Caco-2 (cell line): Measurements from ENCODE around the gene ANO10. TPM values are rescaled to one million over a fixed set of nuclear protein-coding genes. Genes with fewer than 3 reads are reported as not detected.

Source experiments
- BruUV-seq: library from RNA; stranded (reverse); fragments of 400-500 nt; replicated peaks from 2 replicates; lab custom pipeline; 2021; lab: Mats Ljungman, UMichigan
- CTCF ChIA-PET: fragments of 300-600 bp; sonication (Branson Sonifier 250); formaldehyde crosslinking; loops from one replicate; lab custom pipeline; 2022; ENCODE audit warnings: antibody characterized with exemption; lab: Charles Lee
- POLR2A ChIA-PET: fragments of 300-600 bp; sonication (Branson Sonifier 250); formaldehyde crosslinking; loops from one replicate; lab custom pipeline; 2022; ENCODE audit warnings: antibody characterized with exemption; lab: Charles Lee
- DNase-seq, 2 experiments: peaks; one replicate each; pipeline versions ENCODE4 v3.0.0 to v3.0.0-alpha.2; 2020 to 2022
- H3K27me3 ChIP-seq: replicated peaks from 2 replicates; pipeline ENCODE4 v1.6.0; 2011; ENCODE audit warnings: low read length; ENCODE audit not compliant: control insufficient read depth, insufficient read depth
- H3K36me3 ChIP-seq: 2 replicates; pipeline ENCODE4 v1.5.1; 2011; ENCODE audit warnings: low read length; ENCODE audit not compliant: control insufficient read depth, insufficient read depth
- H3K4me1 ChIP-seq: fragments of 250-450 bp; sonication (Bioruptor Pico); 2 replicates; pipeline ENCODE4 v1.5.1; 2020; ENCODE audit warnings: mild to moderate bottlenecking
- H3K4me3 ChIP-seq: 2 replicates; pipeline ENCODE4 v1.5.1; 2011; ENCODE audit warnings: low read depth, mild to moderate bottlenecking, control low read depth, low read length
- H3K9me3 ChIP-seq: fragments of 250-450 bp; sonication (Bioruptor Pico); 2 replicates; pipeline ENCODE4 v1.5.1; 2020; ENCODE audit warnings: mild to moderate bottlenecking, moderate library complexity
- H3K27ac Mint-ChIP-seq: one replicate; pipeline ENCODE4 v1.8.0; 2022; ENCODE audit warnings: mixed read lengths; ENCODE audit not compliant: unreplicated experiment
- H3K27me3 Mint-ChIP-seq: one replicate; pipeline ENCODE4 v1.8.0; 2022; ENCODE audit warnings: mixed read lengths; ENCODE audit not compliant: insufficient read depth, unreplicated experiment
- H3K36me3 Mint-ChIP-seq: one replicate; pipeline ENCODE4 v1.8.0; 2022; ENCODE audit warnings: mild to moderate bottlenecking, mixed read lengths; ENCODE audit not compliant: insufficient read depth, unreplicated experiment
- H3K4me1 Mint-ChIP-seq: one replicate; pipeline ENCODE4 v1.8.0; 2022; ENCODE audit warnings: low read depth, mixed read lengths; ENCODE audit not compliant: unreplicated experiment
- H3K4me3 Mint-ChIP-seq: one replicate; pipeline ENCODE4 v1.8.0; 2022; ENCODE audit warnings: mild to moderate bottlenecking, moderate library complexity, mixed read lengths; ENCODE audit not compliant: unreplicated experiment
- H3K9me3 Mint-ChIP-seq: one replicate; pipeline ENCODE4 v1.8.0; 2022; ENCODE audit warnings: mixed read lengths; ENCODE audit not compliant: unreplicated experiment
- CTCF ChIP-seq, 2 experiments: fragments of 200-600 bp in 1 of 2; IDR thresholded peaks; 1 replicate in 1 of 2; 2 replicates in 1 of 2; pipeline versions ENCODE4 v1.5.1 to v1.8.0; 2011 to 2022; ENCODE audit warnings: antibody characterized with exemption in 1 of 2, control low read depth in 1 of 2, inconsistent platforms in 1 of 2, low read depth in 1 of 2, low read length in 1 of 2, mild to moderate bottlenecking in 1 of 2, moderate library complexity in 1 of 2; ENCODE audit not compliant: insufficient read depth in 1 of 2, severe bottlenecking in 1 of 2, unreplicated experiment in 1 of 2
- intact Hi-C: fragments of 100-400 bp; cut with micrococcal nuclease; formaldehyde crosslinking; loops from one replicate; pipeline ENCODE4 v1.10.0; 2022; ENCODE audit not compliant: unreplicated experiment
- total RNA-seq: library from RNA; stranded (reverse); gene quantifications from 2 replicates; pipeline ENCODE4 v1.2.3, GENCODE V29; 2022

Gene ANO10
- total RNA-seq, 1 experiment from 2014 or later = 24.1 TPM

- H3K36me3 ChIP-seq = peaks cover 2% of the 10 kb centered on the region
- H3K9me3 Mint-ChIP-seq = peaks cover 1% of the 10 kb centered on the region
- no peaks in the 10 kb centered on the region for H3K4me1 Mint-ChIP-seq
- H3K27me3 Mint-ChIP-seq = no peaks in the 10 kb centered on the region
- no peak overlapping the region for H3K4me3 Mint-ChIP-seq
- H3K36me3 Mint-ChIP-seq = peaks cover 79% of the 10 kb centered on the region
- H3K27me3 ChIP-seq = no peaks in the 10 kb centered on the region
- TF ChIP-seq CTCF (IDR thresholded peaks at IDR 0.05; ENCODE audit: insufficient read depth in 1 of 2, low read depth in 1 of 2, low read length in 1 of 2, severe bottlenecking in 1 of 2, unreplicated experiment in 1 of 2) = no peak
- H3K27ac Mint-ChIP-seq = no peak overlapping the region
- intact Hi-C loops = no loop called here
- DNase-seq = no peak
- peaks cover under 1% of the 10 kb centered on the region; the same call in 1 of the 2 replicates for H3K9me3 ChIP-seq
- BruUV-seq = no TSS peak
- ChIA-PET POLR2A (no interaction called here), CTCF (no interaction called here)
- H3K4me3 ChIP-seq = no peak overlapping the region
- no peaks in the 10 kb centered on the region for H3K4me1 ChIP-seq
These were observed 278.0 kb downstream of the ANO10 start for GRCh38 chr3:43343815-43344214.

GRCh38 chr3:43343185-43343584, 278.6 kb downstream of the ANO10 start:
- Histone ChIP-seq H3K4me3 (no peak overlapping the region), H3K36me3 (peaks cover 2% of the 10 kb centered on the region), H3K27me3 (no peaks in the 10 kb centered on the region), H3K4me1 (no peaks in the 10 kb centered on the region), H3K9me3 (peaks cover 7% of the 10 kb centered on the region; the same call in 1 of the 2 replicates)
- peaks cover 79% of the 10 kb centered on the region for H3K36me3 Mint-ChIP-seq
- DNase-seq = no peak
- TF ChIP-seq CTCF (IDR thresholded peaks at IDR 0.05; ENCODE audit: insufficient read depth in 1 of 2, low read depth in 1 of 2, low read length in 1 of 2, severe bottlenecking in 1 of 2, unreplicated experiment in 1 of 2) = no peak
- no peaks in the 10 kb centered on the region for H3K4me1 Mint-ChIP-seq
- peaks cover 8% of the 10 kb centered on the region for H3K9me3 Mint-ChIP-seq
- ChIA-PET CTCF (no interaction called here), POLR2A (no interaction called here)
- intact Hi-C loops = no loop called here
- H3K27me3 Mint-ChIP-seq = no peaks in the 10 kb centered on the region
- H3K4me3 Mint-ChIP-seq = no peak overlapping the region
- no peak overlapping the region for H3K27ac Mint-ChIP-seq
- no TSS peak for BruUV-seq

- Mint-ChIP-seq H3K27me3 (no peaks in the 10 kb centered on the region), H3K27ac (no peak overlapping the region), H3K9me3 (peaks cover 11% of the 10 kb centered on the region), H3K36me3 (peaks cover 76% of the 10 kb centered on the region), H3K4me1 (no peaks in the 10 kb centered on the region), H3K4me3 (no peak overlapping the region)
- no peak for TF ChIP-seq CTCF (IDR thresholded peaks at IDR 0.05; ENCODE audit: insufficient read depth in 1 of 2, low read depth in 1 of 2, low read length in 1 of 2, severe bottlenecking in 1 of 2, unreplicated experiment in 1 of 2)
- POLR2A ChIA-PET = no interaction called here
- Histone ChIP-seq H3K4me1 (no peaks in the 10 kb centered on the region), H3K27me3 (no peaks in the 10 kb centered on the region), H3K4me3 (no peak overlapping the region), H3K36me3 (no peaks in the 10 kb centered on the region; the same call in none of the 2 replicates), H3K9me3 (peaks cover 21% of the 10 kb centered on the region; the same call in 1 of the 2 replicates)
- intact Hi-C loops = no loop called here
- BruUV-seq = no TSS peak
- CTCF ChIA-PET = no interaction called here
- no peak for DNase-seq
These were observed 280.0 kb downstream of the ANO10 start for GRCh38 chr3:43341788-43342187.
